ENCODE data around the gene MAP4K2.

Gene MAP4K2

GRCh38 chr11:64839335-64839734 lies 36.3 kb upstream of the MAP4K2 start:
- no peak overlapping the region for H3K4me3 ChIP-seq (ENCODE audit: low read depth, low read length)
- POLR2A ChIA-PET, result no interaction called here
- TF ChIP-seq CTCF (IDR thresholded peaks at IDR 0.05; ENCODE audit: insufficient read depth, low read length, missing control alignments), result no peak
- DNase-seq (ENCODE audit: low read depth, low spot score), result no peak
- CTCF ChIA-PET, result interaction anchor here (1.7 to 37.3 kb wide), 3 partner anchors 9 to 46 kb away, joined by 5 to 1375 read pairs (median 10); partner anchors contain the start of gene EHD1

GRCh38 chr11:64838600-64839334 lies 35.8 kb upstream of the MAP4K2 start:
- ChIA-PET CTCF (interaction anchor here (1.7 to 37.3 kb wide), 3 partner anchors 9 to 47 kb away, joined by 5 to 1375 read pairs (median 10); partner anchors contain the start of gene EHD1), POLR2A (no interaction called here)
- DNase-seq (ENCODE audit: low read depth, low spot score), result no peak
- no peak overlapping the region for H3K4me3 ChIP-seq (ENCODE audit: low read depth, low read length)
- no peak for TF ChIP-seq CTCF (IDR thresholded peaks at IDR 0.05; ENCODE audit: insufficient read depth, low read length, missing control alignments)

- no peak for TF ChIP-seq CTCF (IDR thresholded peaks at IDR 0.05; ENCODE audit: insufficient read depth, low read length, missing control alignments)
- POLR2A ChIA-PET, result no interaction called here
- H3K4me3 ChIP-seq (ENCODE audit: low read depth, low read length), result no peak overlapping the region
- CTCF ChIA-PET, result interaction anchor here (1.7 to 37.3 kb wide), 3 partner anchors 9 to 48 kb away, joined by 5 to 1375 read pairs (median 10); partner anchors contain the start of gene EHD1
- no peak for DNase-seq (ENCODE audit: low read depth, low spot score)
Measured at GRCh38 chr11:64837887-64838351, 34.9 kb upstream of the MAP4K2 start.

GRCh38 chr11:64836448-64837072 lies 33.5 kb upstream of the MAP4K2 start:
- H3K4me3 ChIP-seq (ENCODE audit: low read depth, low read length), result no peak overlapping the region
- POLR2A ChIA-PET, result no interaction called here
- no peak for TF ChIP-seq CTCF (IDR thresholded peaks at IDR 0.05; ENCODE audit: insufficient read depth, low read length, missing control alignments)
- no peak for DNase-seq (ENCODE audit: low read depth, low spot score)
- CTCF ChIA-PET, result interaction anchor here (1.1 to 37.3 kb wide), 6 partner anchors 9 to 50 kb away, joined by 3 to 1375 read pairs (median 4); partner anchors contain the start of genes CDC42BPG and EHD1

- no peak for DNase-seq (ENCODE audit: low read depth, low spot score)
- TF ChIP-seq CTCF (IDR thresholded peaks at IDR 0.05; ENCODE audit: insufficient read depth, low read length, missing control alignments), result no peak
- POLR2A ChIA-PET, result no interaction called here
Measured at GRCh38 chr11:64835616-64836447, 32.8 kb upstream of the MAP4K2 start.

More at GRCh38 chr11:64835616-64836447, 32.8 kb upstream of the MAP4K2 start:
- CTCF ChIA-PET, result interaction anchor here (0.7 to 37.3 kb wide), 7 partner anchors 9 to 50 kb away, joined by 3 to 1375 read pairs (median 3); partner anchors contain the start of genes CDC42BPG and EHD1
- no peak overlapping the region for H3K4me3 ChIP-seq (ENCODE audit: low read depth, low read length)

Data from AG04449 (cell line).